GM15510 (cell line): ENCODE data around the gene MTA3.

Source experiments
- POLR2A ChIP-seq: IDR thresholded peaks from 3 replicates; pipeline ENCODE4 v1.6.1; 2011; ENCODE audit warnings: borderline replicate concordance; ENCODE audit not compliant: insufficient read length; ENCODE audit errors: extremely low read depth

MTA3 gene

DNA sequence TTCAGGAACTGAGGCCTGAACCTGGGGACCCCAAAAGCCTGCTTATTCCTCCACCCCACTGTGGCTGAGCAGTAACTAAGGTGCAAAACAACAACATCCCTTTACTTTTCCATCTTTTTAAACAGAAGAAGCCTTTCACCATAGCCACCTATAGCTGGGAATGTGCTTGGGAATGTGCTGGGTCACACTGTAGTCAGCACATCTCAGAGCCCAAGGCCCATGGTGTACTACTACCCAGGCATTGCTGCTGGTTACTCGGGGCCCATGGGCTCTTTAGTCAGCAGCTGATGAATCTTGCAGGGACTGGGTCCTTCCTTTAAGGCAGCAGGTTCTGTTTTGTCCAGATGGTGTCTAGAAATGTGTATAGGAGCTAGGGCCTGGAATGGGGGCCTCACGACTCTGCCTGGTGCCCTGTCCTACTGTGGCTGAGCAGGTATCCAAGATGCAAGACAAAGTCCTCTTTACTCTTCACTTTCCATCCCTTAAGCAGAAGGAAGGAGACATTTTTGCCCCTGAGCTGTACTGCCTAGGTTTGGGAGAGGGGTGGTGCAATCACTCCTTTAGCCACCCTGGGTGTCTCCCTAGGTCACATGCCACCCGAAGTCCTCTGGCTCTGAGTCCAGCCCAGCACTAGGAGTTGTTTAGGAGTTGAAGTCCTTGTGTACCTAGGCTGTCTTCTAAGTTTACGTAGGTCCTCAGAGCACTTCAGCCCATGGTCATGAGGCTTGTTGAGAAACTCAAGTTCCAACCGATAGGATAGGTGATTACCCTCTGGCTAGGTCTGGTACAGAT is 125.5 kb downstream of the MTA3 start:
- TF ChIP-seq POLR2A, result no peak

DNA sequence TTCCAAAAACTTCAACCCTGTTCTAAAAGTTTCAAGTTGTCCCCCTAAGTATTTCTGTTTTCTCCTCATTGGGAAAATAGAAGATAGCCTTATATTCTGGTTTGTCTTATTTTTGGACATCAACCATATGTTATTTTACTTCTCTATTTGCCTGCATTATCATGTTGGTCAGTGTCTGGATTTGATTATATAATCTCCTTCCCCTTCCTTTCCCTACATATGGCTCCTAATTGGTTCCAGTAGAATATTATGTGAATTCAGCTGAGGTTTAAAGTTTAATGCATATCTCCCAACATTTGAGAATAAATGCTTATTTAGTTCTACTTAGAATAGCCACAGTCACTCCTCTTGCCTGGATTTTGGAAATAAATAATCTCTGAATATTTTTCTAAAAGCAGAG is 128.6 kb downstream of the MTA3 start:
- TF ChIP-seq POLR2A, result no peak

DNA sequence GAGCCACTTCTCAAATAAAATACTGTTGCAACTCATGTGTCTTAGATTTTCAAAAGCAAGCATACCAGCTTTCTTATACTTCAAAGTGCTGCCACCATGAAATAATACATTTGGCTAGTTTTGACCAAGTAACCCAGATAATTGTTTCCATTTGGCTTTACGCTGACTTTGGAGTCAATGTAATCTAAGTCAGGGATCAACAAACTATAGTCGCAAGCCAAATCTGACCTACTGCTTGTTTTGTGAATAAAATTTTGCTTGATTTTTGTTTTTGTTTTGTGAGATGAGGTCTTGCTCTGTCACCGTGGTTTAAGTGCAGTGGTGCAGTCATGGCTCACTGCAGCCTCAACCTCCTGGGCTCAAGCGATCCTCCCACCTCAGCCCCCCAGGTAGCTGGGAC is 130.5 kb downstream of the MTA3 start:
- TF ChIP-seq POLR2A, result no peak

DNA sequence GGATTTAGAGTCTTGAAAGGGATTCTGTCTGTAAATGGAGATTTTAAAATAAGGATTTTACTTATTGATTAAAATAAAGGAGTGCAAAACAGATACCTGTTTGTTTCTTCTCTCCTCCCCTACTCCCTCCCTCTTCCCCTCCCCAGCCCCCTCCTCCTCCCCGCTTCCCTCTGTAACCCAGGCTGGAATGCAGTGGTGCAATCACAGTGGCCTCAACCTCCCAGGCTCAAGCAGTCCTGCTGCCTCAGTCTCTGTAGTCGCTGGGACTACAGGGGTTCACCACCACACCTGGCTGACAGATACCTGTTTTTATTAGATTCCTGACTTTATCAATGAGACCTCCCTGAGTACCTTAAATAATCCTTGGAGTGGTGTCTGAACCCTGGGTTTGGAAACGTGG is 138.4 kb downstream of the MTA3 start:
- no peak for TF ChIP-seq POLR2A

DNA sequence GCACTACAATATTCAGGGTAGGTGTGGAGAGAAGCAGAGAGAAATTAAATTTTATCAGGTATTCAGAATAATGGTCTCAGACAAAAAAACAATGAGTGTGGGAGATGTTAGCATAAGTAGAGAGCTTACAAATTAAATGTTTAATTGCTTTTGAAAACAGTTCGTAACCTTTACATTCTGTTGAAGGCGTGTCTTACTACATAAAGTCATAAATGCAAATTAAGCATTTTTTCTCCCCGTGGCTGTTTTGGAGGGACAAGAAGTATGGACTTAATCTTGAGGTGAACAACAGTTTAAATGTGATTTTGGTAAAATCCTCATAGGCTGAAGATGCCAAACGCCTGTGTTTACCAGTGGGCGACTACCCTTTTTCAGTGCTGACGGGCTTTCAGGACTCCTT is 139.7 kb downstream of the MTA3 start:
- no peak for TF ChIP-seq POLR2A

DNA sequence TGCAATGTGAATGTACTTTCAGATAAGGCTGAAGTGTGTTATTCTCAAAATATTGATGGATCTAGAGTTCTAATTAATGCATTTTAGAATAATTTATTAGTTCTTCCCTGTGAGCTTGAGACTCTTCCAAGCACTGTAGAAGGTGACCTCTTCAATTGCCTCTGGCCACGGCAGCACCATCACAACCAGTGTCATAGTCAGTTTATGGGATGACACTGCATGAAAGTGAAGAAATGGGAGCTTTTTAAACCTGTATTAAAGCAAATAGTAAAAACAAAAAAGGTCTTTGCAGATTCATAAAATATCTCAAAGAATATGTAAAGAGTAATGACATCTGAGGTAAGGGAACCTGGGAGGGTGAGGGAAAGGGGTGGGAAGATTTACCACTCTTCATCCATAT is 143.5 kb downstream of the MTA3 start:
- no peak for TF ChIP-seq POLR2A

GRCh38 chr2:42712934-42713333 is 144.5 kb downstream of the MTA3 start:
- no peak for TF ChIP-seq POLR2A

GRCh38 chr2:42713920-42714319 is 145.5 kb downstream of the MTA3 start:
- TF ChIP-seq POLR2A, result no peak

DNA sequence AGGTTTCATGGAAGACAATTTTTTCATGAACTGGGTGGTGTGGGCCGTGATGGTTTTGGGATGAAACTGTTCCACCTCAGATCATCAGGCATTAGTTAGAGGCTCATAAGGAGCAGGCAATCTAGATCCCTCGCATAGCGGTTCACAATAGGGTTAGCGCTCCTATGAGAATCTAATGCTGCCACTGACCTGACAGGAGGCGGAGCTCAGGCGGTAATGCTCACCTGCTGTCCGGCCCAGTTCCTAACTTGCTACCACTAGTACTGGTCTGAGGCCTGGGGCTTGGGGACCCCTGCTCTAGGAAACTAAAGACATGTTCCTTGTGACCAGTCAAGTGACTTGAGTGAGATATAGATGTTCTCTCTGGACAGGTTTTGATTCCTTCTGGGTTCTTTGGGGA is 146.3 kb downstream of the MTA3 start:
- TF ChIP-seq POLR2A, result no peak

- TF ChIP-seq POLR2A, result no peak
These were observed 153.5 kb downstream of the MTA3 start for GRCh38 chr2:42721898-42722297.

DNA sequence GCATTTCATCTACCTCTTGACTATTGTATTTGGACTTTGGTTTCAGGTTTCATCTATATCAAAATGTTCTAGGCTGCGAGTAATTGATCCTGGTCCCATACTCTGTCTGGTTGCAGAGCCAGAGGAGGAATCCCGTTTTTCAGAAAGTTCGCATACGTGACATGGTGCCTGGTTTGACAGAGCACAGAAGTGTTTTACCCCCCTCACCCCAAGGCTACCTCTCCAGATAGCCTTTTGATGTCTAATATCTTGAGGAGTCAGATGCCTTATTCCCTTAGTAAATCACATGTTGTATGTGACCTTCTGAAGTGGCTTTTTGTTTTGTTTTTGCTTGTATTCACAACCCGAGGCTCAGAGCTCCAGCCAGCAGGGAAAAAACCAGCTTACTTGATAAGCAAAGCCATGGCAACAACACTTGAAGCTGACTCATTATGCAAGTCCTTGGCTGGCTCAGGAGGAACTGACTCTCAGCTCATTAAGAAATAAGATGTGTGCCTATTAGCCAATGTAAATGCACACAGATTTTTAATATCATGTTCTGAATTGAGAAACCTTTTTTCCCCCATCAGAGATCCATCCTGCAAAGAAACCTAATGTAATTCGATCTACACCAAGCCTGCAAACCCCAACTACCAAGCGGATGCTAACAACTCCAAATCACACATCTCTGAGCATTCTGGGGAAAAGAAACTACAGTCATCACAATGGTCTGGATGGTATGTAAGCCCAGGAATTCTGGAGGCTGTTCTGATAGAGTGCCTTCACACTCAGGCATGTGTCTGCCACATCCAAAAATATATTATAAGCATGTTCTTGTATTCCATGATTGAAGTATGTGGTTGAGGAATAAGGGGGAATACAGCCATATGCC is 154.1 kb downstream of the MTA3 start:
- no peak for TF ChIP-seq POLR2A

DNA sequence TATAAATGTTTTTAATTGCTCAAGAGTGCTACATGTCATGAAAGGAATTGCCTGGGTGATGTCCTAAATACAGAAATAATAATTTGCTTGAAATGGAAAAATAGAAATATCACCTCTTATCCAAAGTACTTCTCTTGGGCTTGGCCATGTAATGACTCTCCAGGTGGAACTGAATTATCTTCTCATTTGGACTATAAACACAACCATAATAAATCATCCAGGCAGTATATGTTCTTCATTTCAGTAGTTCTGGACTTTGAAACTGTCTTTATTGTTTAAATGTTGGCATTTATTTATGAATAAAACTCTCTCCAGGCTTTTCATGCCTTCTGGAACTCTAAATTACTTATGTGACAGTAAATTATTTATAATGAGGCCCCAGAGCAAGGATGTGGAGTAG is 155.0 kb downstream of the MTA3 start:
- TF ChIP-seq POLR2A, result no peak

DNA sequence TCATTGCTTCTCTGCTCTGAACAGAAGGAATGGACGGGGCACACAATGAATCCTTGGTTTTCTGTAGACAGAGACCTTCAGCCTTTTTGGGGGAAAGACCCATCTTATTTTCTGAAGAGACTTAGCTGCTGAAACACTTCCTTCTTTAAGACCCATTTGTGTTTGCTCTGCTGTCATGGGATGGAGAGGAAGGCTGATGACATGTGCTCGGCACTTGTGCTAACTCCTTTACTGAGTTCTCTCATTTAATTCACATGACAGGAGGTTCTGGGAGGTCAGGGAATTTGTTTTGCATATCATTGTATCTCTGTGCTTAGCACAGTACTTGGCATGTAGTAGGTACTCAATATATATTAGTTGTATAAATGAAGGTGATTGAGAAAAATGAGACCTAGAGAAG is 156.5 kb downstream of the MTA3 start:
- no peak for TF ChIP-seq POLR2A

DNA sequence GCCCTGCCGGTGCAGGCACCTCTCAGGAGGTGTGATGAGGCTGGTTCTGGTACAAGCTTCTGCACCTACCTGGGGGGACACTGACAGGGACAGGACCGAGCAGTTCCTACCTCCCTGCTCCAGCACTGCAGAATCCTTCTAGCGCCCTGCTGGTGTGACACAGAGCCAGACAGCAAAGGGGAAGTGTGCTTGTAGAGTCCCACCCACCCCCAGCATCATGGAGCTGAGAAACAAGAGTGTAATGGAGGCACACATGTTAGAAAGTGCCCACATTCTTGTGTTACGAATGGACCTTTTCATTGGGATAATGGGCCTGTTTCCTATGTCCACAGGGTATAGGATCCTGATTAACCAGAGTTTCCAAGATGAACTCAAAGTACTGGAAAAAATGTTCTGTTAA is 157.2 kb downstream of the MTA3 start:
- no peak for TF ChIP-seq POLR2A

- no peak for TF ChIP-seq POLR2A
These were observed 158.2 kb downstream of the MTA3 start for GRCh38 chr2:42726680-42727079.

DNA sequence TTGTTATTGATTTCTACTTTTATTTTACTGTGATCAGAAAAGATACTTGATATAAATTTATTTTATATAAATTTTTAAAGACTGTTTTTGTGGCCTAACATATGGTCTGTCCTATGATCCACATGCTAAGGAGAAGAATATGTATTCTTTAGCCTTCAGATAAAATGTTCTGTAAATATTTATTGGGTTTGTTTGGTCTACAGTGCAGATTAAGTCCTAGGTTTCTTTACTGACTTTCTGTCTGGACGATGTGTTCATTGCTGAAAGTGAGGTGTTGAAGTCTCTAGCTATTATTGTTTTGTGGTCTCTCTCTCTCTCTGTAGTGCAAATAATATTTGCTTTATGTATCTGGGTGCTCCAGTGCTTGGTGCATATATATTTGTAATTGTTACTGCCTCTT is 165.4 kb downstream of the MTA3 start:
- TF ChIP-seq POLR2A, result no peak
